Erythroblast (primary cell): Measurements from ENCODE around the gene OR51D1.

Source experiments
- GATA1 ChIP-seq: IDR thresholded peaks from 2 replicates; pipeline ENCODE4 v1.6.1; 2011; ENCODE audit warnings: low read depth, mild to moderate bottlenecking, control low read depth, low read length, moderate library complexity
- POLR2A ChIP-seq: IDR thresholded peaks from 2 replicates; pipeline ENCODE4 v1.6.1; 2011; ENCODE audit warnings: mild to moderate bottlenecking, low read length

GRCh38 chr11:4626207-4627099, 10.8 kb upstream of the OR51D1 start:
- no peak for TF ChIP-seq POLR2A
- TF ChIP-seq GATA1, result no peak
